HCT116 (cell line): ENCODE results near the gene LY6G6C.

Experiments
- CEBPB ChIP-seq: IDR thresholded peaks from 2 replicates; pipeline ENCODE4 v1.6.1; 2012; ENCODE audit warnings: low read depth
- ELF1 ChIP-seq: IDR thresholded peaks from 2 replicates; pipeline ENCODE4 v1.6.1; 2012; ENCODE audit warnings: low read depth, borderline replicate concordance
- EZH2 ChIP-seq: fragments of 200-600 bp; sonication (generic); IDR thresholded peaks from 2 replicates; pipeline ENCODE4 v1.6.1; 2017; ENCODE audit warnings: antibody characterized with exemption, mixed run types
- POLR2A ChIP-seq: IDR thresholded peaks from 2 replicates; pipeline ENCODE4 v1.7.0; 2011; ENCODE audit warnings: borderline replicate concordance; ENCODE audit not compliant: insufficient read depth, insufficient read length; ENCODE audit errors: extremely low read depth
- POLR2AphosphoS5 ChIP-seq: IDR thresholded peaks from 2 replicates; pipeline ENCODE4 v1.6.1; 2011; ENCODE audit warnings: mild to moderate bottlenecking, low read depth, low read length, moderate library complexity
- RAD21 ChIP-seq: IDR thresholded peaks from 2 replicates; pipeline ENCODE4 v1.6.1; 2012; ENCODE audit warnings: low read depth, mild to moderate bottlenecking
- SRF ChIP-seq: IDR thresholded peaks from 2 replicates; pipeline ENCODE4 v1.6.1; 2012; ENCODE audit warnings: low read depth
- TCF7L2 ChIP-seq: IDR thresholded peaks from 2 replicates; pipeline ENCODE4 v1.7.0; 2011; ENCODE audit warnings: borderline replicate concordance, inconsistent platforms; ENCODE audit not compliant: insufficient read depth, insufficient read length; ENCODE audit errors: extremely low read depth
- YY1 ChIP-seq: IDR thresholded peaks from 2 replicates; pipeline ENCODE4 v1.6.1; 2011; ENCODE audit warnings: low read length, low read depth, moderate library complexity, mild to moderate bottlenecking; ENCODE audit not compliant: insufficient replicate concordance; ENCODE audit errors: extremely low read depth
- TF ChIP-seq, protein P1 (sequence below), 3 experiments: fragments of 200-600 bp in 1 of 3; sonication (generic) in 1 of 3; IDR thresholded peaks in 2 of 3; conservative IDR thresholded peaks in 1 of 3; 2 replicates each; pipeline ENCODE4 v1.5.1; 2012 to 2017; ENCODE audit warnings: low read depth in 2 of 3, low read length in 2 of 3, antibody characterized with exemption in 1 of 3, borderline replicate concordance in 1 of 3, control low read depth in 1 of 3, mild to moderate bottlenecking in 1 of 3, mixed read lengths in 1 of 3, mixed run types in 1 of 3, moderate library complexity in 1 of 3; ENCODE audit not compliant: insufficient read depth in 1 of 3
- TF ChIP-seq, protein P2 (sequence below): IDR thresholded peaks from 2 replicates; pipeline ENCODE4 v1.6.1; 2012
- TF ChIP-seq, protein P3 (sequence below): IDR thresholded peaks from 2 replicates; pipeline ENCODE4 v1.6.1; 2012; ENCODE audit warnings: low read depth
- TF ChIP-seq, protein P4 (sequence below): IDR thresholded peaks from 2 replicates; pipeline ENCODE4 v1.6.1; 2012
- TF ChIP-seq, protein P5 (sequence below): IDR thresholded peaks from 2 replicates; pipeline ENCODE4 v1.6.1; 2011; ENCODE audit warnings: mild to moderate bottlenecking, low read length, moderate library complexity; ENCODE audit not compliant: insufficient replicate concordance; ENCODE audit errors: extremely low read depth

DNA sequence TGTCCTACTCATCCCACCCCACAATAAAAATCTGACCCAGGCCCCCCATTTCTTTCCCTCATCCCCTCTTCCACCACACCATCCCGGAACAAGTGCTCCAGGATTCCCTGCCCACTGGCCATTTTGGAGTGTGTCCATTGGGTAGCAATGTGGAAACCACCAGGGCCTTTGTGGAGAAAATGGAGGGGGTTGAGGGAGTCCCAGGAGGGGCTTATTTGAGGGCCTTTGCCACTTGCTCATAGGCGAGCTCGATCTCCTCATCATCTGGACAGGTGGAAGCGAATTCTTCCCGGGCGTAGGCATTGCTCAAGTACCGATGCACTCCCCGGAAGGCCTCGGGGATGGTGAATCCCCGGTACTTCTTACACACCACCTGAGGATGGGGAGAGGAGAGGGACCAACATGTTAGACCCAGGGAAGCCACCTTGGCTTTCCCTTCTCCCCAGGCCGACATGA, 9.1 kb upstream of the LY6G6C start:
- TF ChIP-seq, protein P1, sequence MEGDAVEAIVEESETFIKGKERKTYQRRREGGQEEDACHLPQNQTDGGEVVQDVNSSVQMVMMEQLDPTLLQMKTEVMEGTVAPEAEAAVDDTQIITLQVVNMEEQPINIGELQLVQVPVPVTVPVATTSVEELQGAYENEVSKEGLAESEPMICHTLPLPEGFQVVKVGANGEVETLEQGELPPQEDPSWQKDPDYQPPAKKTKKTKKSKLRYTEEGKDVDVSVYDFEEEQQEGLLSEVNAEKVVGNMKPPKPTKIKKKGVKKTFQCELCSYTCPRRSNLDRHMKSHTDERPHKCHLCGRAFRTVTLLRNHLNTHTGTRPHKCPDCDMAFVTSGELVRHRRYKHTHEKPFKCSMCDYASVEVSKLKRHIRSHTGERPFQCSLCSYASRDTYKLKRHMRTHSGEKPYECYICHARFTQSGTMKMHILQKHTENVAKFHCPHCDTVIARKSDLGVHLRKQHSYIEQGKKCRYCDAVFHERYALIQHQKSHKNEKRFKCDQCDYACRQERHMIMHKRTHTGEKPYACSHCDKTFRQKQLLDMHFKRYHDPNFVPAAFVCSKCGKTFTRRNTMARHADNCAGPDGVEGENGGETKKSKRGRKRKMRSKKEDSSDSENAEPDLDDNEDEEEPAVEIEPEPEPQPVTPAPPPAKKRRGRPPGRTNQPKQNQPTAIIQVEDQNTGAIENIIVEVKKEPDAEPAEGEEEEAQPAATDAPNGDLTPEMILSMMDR (IDR thresholded peaks at IDR 0.05 in 2 of 3, conservative IDR thresholded peaks at IDR 0.05 in 1 of 3; ENCODE audit: borderline replicate concordance in 1 of 3, insufficient read depth in 1 of 3, low read depth in 2 of 3, low read length in 2 of 3): no peak
- TF ChIP-seq, protein P2, sequence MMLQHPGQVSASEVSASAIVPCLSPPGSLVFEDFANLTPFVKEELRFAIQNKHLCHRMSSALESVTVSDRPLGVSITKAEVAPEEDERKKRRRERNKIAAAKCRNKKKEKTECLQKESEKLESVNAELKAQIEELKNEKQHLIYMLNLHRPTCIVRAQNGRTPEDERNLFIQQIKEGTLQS: no peak
- no peak for TF ChIP-seq POLR2A
- TF ChIP-seq, protein P3, sequence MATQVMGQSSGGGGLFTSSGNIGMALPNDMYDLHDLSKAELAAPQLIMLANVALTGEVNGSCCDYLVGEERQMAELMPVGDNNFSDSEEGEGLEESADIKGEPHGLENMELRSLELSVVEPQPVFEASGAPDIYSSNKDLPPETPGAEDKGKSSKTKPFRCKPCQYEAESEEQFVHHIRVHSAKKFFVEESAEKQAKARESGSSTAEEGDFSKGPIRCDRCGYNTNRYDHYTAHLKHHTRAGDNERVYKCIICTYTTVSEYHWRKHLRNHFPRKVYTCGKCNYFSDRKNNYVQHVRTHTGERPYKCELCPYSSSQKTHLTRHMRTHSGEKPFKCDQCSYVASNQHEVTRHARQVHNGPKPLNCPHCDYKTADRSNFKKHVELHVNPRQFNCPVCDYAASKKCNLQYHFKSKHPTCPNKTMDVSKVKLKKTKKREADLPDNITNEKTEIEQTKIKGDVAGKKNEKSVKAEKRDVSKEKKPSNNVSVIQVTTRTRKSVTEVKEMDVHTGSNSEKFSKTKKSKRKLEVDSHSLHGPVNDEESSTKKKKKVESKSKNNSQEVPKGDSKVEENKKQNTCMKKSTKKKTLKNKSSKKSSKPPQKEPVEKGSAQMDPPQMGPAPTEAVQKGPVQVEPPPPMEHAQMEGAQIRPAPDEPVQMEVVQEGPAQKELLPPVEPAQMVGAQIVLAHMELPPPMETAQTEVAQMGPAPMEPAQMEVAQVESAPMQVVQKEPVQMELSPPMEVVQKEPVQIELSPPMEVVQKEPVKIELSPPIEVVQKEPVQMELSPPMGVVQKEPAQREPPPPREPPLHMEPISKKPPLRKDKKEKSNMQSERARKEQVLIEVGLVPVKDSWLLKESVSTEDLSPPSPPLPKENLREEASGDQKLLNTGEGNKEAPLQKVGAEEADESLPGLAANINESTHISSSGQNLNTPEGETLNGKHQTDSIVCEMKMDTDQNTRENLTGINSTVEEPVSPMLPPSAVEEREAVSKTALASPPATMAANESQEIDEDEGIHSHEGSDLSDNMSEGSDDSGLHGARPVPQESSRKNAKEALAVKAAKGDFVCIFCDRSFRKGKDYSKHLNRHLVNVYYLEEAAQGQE: no peak
- TF ChIP-seq RAD21: no peak
- no peak for TF ChIP-seq POLR2AphosphoS5
- TF ChIP-seq ELF1: no peak
- TF ChIP-seq CEBPB: no peak
- TF ChIP-seq SRF: no peak
- TF ChIP-seq EZH2: no peak
- no peak for TF ChIP-seq YY1
- TF ChIP-seq, protein P4, sequence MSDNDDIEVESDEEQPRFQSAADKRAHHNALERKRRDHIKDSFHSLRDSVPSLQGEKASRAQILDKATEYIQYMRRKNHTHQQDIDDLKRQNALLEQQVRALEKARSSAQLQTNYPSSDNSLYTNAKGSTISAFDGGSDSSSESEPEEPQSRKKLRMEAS: no peak
- no peak for TF ChIP-seq TCF7L2
- TF ChIP-seq, protein P5, sequence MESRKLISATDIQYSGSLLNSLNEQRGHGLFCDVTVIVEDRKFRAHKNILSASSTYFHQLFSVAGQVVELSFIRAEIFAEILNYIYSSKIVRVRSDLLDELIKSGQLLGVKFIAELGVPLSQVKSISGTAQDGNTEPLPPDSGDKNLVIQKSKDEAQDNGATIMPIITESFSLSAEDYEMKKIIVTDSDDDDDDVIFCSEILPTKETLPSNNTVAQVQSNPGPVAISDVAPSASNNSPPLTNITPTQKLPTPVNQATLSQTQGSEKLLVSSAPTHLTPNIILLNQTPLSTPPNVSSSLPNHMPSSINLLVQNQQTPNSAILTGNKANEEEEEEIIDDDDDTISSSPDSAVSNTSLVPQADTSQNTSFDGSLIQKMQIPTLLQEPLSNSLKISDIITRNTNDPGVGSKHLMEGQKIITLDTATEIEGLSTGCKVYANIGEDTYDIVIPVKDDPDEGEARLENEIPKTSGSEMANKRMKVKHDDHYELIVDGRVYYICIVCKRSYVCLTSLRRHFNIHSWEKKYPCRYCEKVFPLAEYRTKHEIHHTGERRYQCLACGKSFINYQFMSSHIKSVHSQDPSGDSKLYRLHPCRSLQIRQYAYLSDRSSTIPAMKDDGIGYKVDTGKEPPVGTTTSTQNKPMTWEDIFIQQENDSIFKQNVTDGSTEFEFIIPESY: no peak
